Cardiac muscle cell (in vitro differentiated cells and primary cell): ENCODE results near the gene HS6ST1. TPM values are rescaled to one million over a fixed set of nuclear protein-coding genes. Genes with fewer than 3 reads are reported as not detected.
"Not testable (repeated sequence)": the region's sequence is repeated elsewhere in the genome, so short reads cannot be mapped to it uniquely, and the experiment has no call there.

Experiments
- DNase-seq, 2 donors: peaks; one replicate each; pipeline versions ENCODE4 v3.0.0 to v3.0.0-alpha.2; 2010 to 2017; ENCODE audit warnings: low read depth in 1 of 2, low spot score in 1 of 2
- H3K27ac ChIP-seq: fragments of 200-600 bp; sonication (generic); 2 replicates; pipeline ENCODE4 v1.5.1; 2016
- H3K27me3 ChIP-seq: fragments of 200-600 bp; sonication (generic); 2 replicates; pipeline ENCODE4 v1.6.0; 2016; ENCODE audit warnings: control low read depth
- H3K36me3 ChIP-seq: fragments of 200-600 bp; sonication (generic); 2 replicates; pipeline ENCODE4 v1.5.1; 2016; ENCODE audit warnings: control low read depth
- H3K4me1 ChIP-seq: fragments of 200-600 bp; sonication (generic); 2 replicates; pipeline ENCODE4 v1.8.1; 2017; ENCODE audit warnings: low read depth, mild to moderate bottlenecking, mixed run types
- H3K4me3 ChIP-seq: fragments of 200-600 bp; sonication (generic); 2 replicates; pipeline ENCODE4 v1.5.1; 2016; ENCODE audit warnings: mild to moderate bottlenecking
- H3K9me3 ChIP-seq: fragments of 200-600 bp; sonication (generic); 2 replicates; pipeline ENCODE4 v1.5.1; 2017; ENCODE audit warnings: low read depth, mild to moderate bottlenecking, control low read depth
- CTCF ChIP-seq: IDR thresholded peaks from 2 replicates; pipeline ENCODE4 v1.5.1; 2012; ENCODE audit warnings: low read depth, mild to moderate bottlenecking, low read length
- polyA plus RNA-seq: library from polyadenylated mRNA; unstranded; fragments of >200 nt; fragmentation: Nextera tagmentation; extraction: Ambion mirVana; gene quantifications from 2 replicates; pipeline ENCODE4 v1.2.1, GENCODE V29; 2016
- total RNA-seq: library from RNA; depleted of rRNA; stranded (reverse); fragments of >200 nt; gene quantifications from 2 replicates; pipeline ENCODE4 v1.2.3, GENCODE V29; 2016

The HS6ST1 gene
- total and polyA plus RNA-seq, 2 experiments from 2014 or later: 22.9 to 24.5 TPM

GRCh38 chr2:128267197-128267596, 51.5 kb downstream of the HS6ST1 start:
- not testable (repeated sequence) for H3K27ac ChIP-seq, DNase-seq, H3K9me3 ChIP-seq, H3K36me3 ChIP-seq, H3K4me1 ChIP-seq, H3K4me3 ChIP-seq, H3K27me3 ChIP-seq

GRCh38 chr2:128266463-128266862, 52.2 kb downstream of the HS6ST1 start:
- not testable (repeated sequence) for DNase-seq, H3K27ac ChIP-seq, H3K27me3 ChIP-seq, H3K9me3 ChIP-seq, H3K4me3 ChIP-seq, H3K4me1 ChIP-seq, H3K36me3 ChIP-seq

- H3K27ac ChIP-seq, H3K36me3 ChIP-seq, H3K4me3 ChIP-seq, H3K27me3 ChIP-seq, H3K9me3 ChIP-seq, DNase-seq, H3K4me1 ChIP-seq: not testable (repeated sequence)
These were observed 53.1 kb downstream of the HS6ST1 start for GRCh38 chr2:128265608-128265993.

GRCh38 chr2:128264881-128265607, 53.6 kb downstream of the HS6ST1 start:
- H3K9me3 ChIP-seq: no peaks in the 10 kb centered on the region
- no peaks in the 10 kb centered on the region for H3K4me1 ChIP-seq
- H3K27ac ChIP-seq: no peak overlapping the region
- no peak for DNase-seq
- no peaks in the 10 kb centered on the region for H3K27me3 ChIP-seq
- TF ChIP-seq CTCF: no peak
- no peaks in the 10 kb centered on the region for H3K36me3 ChIP-seq
- no peak overlapping the region for H3K4me3 ChIP-seq

- H3K27ac ChIP-seq: no peak overlapping the region
- H3K4me3 ChIP-seq: no peak overlapping the region
- no peaks in the 10 kb centered on the region for H3K4me1 ChIP-seq
- no peak for TF ChIP-seq CTCF
- no peak for DNase-seq
- no peaks in the 10 kb centered on the region for H3K27me3 ChIP-seq
- H3K9me3 ChIP-seq: no peaks in the 10 kb centered on the region
- no peaks in the 10 kb centered on the region for H3K36me3 ChIP-seq
These were observed 54.8 kb downstream of the HS6ST1 start for GRCh38 chr2:128263902-128264331.

GRCh38 chr2:128262315-128263253, 56.1 kb downstream of the HS6ST1 start:
- Histone ChIP-seq H3K9me3 (no peaks in the 10 kb centered on the region), H3K36me3 (no peaks in the 10 kb centered on the region), H3K4me1 (no peaks in the 10 kb centered on the region), H3K27ac (no peak overlapping the region), H3K27me3 (no peaks in the 10 kb centered on the region), H3K4me3 (no peak overlapping the region)
- no peak for TF ChIP-seq CTCF
- DNase-seq: no peak
